Measurements from ENCODE around the gene TCP11X2. TPM values are rescaled to one million over a fixed set of nuclear protein-coding genes. Genes with fewer than 3 reads are reported as not detected.
"Not testable (repeated sequence)": the region's sequence is repeated elsewhere in the genome, so short reads cannot be mapped to it uniquely, and the experiment has no call there.

Gene TCP11X2
- not detected for total RNA-seq
- long read RNA-seq, donor 1 = 0 reads
- long read RNA-seq, donor 2 = 0 reads

DNA sequence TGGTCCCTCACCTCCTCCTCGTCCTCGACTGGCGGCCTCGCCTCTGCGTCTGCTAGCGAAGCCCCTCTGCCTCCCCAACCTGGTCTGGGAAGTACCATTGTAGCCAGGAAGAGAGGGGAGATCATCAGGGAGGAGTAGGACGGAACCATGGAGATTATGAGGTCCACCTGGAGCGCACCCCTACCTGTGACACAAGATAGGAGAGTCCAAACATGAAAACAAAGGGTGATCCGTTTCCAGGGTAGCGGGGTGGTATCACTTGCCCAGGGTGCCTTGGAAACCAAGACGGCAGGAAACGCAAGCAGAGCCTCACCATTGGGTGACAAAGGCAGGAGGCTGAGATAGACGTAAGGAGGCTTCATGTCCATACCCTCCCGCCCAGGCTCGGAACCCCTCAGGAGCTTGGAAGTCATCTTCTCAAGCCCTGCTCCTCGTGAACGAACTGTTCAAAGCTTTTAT, at the start of gene TCP11X2:
Gene TCP11X2 (minus strand): TSS at position 51 of the 459 bp plus-strand sequence.
- H3K9me3 ChIP-seq; ATAC-seq; DNase-seq; H3K4me3 ChIP-seq; H3K36me3 ChIP-seq (ENCODE audit: low read depth); H3K4me1 ChIP-seq (ENCODE audit: low read depth); intact Hi-C loops (cut with DNase I, micrococcal nuclease): not testable (repeated sequence)

DNA sequence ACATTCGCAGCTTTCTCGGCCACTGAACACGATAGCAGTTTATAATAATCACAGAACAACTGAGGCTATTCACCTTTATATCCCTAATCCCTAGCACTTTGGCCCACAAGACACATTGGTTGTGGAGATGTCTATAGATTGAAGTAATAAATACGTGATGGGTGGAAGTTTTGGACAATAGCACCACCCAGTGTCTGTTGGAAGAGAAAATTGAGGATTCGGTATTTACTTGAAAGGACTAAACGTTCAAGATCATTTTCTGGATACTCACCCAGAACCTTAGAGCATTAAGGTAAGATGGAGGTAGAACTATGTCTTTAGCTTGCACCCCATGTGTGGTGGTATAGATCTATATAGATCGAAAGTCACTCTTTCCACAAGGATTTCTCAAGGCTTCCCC, 45.7 kb upstream of the TCP11X2 start:
- ATAC-seq (no peak), DNase-seq (peak in 1 of 3 donors; percentile 10)
- intact Hi-C loops (cut with DNase I, micrococcal nuclease) = no loop called here
- no peaks in the 10 kb centered on the region for H3K4me1 ChIP-seq (ENCODE audit: low read depth)
- TF ChIP-seq, protein P1, sequence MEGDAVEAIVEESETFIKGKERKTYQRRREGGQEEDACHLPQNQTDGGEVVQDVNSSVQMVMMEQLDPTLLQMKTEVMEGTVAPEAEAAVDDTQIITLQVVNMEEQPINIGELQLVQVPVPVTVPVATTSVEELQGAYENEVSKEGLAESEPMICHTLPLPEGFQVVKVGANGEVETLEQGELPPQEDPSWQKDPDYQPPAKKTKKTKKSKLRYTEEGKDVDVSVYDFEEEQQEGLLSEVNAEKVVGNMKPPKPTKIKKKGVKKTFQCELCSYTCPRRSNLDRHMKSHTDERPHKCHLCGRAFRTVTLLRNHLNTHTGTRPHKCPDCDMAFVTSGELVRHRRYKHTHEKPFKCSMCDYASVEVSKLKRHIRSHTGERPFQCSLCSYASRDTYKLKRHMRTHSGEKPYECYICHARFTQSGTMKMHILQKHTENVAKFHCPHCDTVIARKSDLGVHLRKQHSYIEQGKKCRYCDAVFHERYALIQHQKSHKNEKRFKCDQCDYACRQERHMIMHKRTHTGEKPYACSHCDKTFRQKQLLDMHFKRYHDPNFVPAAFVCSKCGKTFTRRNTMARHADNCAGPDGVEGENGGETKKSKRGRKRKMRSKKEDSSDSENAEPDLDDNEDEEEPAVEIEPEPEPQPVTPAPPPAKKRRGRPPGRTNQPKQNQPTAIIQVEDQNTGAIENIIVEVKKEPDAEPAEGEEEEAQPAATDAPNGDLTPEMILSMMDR (IDR thresholded peaks at IDR 0.05) = no peak
- no peak overlapping the region for H3K4me3 ChIP-seq
- no peaks in the 10 kb centered on the region for H3K9me3 ChIP-seq
- no peaks in the 10 kb centered on the region for H3K36me3 ChIP-seq (ENCODE audit: low read depth)

DNA sequence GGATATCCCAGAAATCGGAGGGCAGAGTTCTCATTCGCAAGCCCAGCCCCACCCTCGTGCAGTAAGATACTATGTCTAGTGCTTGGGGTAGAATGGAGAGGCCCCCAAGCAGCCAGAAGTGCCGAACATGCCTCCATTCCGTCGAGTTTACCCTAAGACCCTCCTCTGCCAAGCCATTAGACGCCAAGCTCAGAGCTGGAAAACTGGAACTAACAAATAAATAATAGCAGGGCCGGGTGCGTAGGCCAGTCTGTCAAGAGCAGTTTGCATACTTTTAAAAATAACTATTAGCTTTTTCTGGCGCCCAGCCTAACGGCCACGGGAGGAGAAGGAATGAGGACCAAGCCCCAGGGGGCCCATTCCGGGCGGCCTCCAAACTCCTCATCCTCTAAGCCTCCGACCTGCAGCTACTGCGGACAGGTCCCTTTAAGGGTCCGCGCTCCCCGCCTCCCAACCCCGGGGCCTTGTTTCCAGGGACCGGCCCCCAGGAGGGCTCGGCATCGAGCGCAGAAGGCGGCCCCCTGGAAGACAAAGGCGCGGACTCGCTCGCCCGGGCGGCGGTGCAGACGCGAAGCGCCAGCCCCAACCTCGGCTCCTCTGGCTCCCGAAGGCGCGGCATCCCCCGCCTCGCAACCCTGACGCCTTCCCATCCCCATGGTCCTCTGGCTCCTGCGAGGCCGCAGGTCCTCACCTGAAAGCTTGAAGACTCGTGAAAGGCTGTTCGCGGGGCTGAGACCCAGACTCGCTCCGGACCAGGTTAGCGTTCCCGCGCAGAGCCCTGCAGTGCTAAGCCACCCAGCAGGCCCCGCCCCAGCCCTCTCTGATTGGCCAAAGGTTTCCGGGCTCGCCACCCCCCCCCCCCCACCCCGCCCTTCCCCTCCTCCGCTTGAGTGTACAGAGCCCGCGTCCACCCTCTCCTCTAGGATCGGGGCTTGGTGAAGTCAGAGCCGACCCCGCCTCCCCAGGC, 44.6 kb upstream of the TCP11X2 start, which contains the start of gene TMSB15A:
Gene TMSB15A (minus strand): TSS at position 765 of the 967 bp plus-strand sequence.
- Histone ChIP-seq H3K4me3 (no peak within 1 kb of the TSS), H3K4me1 (ENCODE audit: low read depth) (no peaks in the 10 kb centered on the region), H3K9me3 (no peaks in the 10 kb centered on the region), H3K36me3 (ENCODE audit: low read depth) (no peaks in the 10 kb centered on the region)
- DNase-seq (peak; percentile 58 to 67 (median 63)), ATAC-seq (peak; percentile 79)
- TF ChIP-seq, protein P1 (IDR thresholded peaks at IDR 0.05) = no peak
- intact Hi-C loops (cut with DNase I, micrococcal nuclease) = no loop called here

DNA sequence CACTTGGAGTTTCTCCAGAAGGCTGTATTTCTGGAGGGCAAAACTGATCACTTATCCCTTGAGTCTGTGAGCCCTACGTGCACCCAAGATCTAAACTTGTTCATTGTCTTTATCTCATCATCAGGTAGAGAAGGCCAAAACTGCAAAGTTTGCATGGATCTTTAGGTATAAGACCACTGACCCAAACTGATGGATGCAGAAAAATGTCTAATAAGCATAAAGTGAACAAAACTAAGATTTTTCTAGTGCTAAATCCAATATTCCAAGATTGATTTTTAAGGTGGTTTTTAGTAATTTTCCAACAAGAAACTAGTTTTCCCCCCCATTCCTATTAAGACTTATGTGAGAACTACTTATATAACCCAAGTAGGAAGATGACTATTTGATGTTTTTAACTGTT, 42.9 kb upstream of the TCP11X2 start:
- DNase-seq (no peak), ATAC-seq (no peak)
- intact Hi-C loops (cut with DNase I, micrococcal nuclease) = no loop called here
- H3K36me3 ChIP-seq (ENCODE audit: low read depth) = no peaks in the 10 kb centered on the region
- no peaks in the 10 kb centered on the region for H3K9me3 ChIP-seq
- no peaks in the 10 kb centered on the region for H3K4me1 ChIP-seq (ENCODE audit: low read depth)
- no peak overlapping the region for H3K4me3 ChIP-seq
- TF ChIP-seq, protein P1 (IDR thresholded peaks at IDR 0.05) = no peak

DNA sequence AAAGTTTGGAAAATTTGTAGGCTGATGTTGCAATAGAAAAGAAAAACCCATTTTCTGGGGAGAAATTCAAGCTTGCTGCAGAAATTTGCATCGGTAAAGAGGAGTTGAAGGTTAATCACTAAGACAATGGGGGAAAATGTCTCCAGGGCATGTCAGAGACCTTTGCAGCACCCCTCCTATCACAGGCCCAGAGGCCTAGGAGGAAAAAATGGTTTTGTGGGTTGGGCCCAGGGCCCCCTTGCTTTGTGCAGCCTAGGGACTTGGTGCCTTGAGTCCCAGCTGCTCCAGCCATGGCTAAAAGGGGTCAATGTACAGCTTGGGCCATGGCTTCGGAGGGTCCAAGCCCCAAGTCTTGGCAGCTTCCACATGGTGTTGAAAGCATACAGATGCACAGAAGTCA, 27.1 kb upstream of the TCP11X2 start:
- no peak for ATAC-seq
- Histone ChIP-seq H3K9me3 (no peaks in the 10 kb centered on the region), H3K36me3 (ENCODE audit: low read depth) (no peaks in the 10 kb centered on the region), H3K4me3 (no peak overlapping the region), H3K4me1 (ENCODE audit: low read depth) (no peaks in the 10 kb centered on the region)
- no peak for DNase-seq
- TF ChIP-seq, protein P1 (IDR thresholded peaks at IDR 0.05) = no peak
- intact Hi-C loops (cut with DNase I, micrococcal nuclease) = no loop called here

DNA sequence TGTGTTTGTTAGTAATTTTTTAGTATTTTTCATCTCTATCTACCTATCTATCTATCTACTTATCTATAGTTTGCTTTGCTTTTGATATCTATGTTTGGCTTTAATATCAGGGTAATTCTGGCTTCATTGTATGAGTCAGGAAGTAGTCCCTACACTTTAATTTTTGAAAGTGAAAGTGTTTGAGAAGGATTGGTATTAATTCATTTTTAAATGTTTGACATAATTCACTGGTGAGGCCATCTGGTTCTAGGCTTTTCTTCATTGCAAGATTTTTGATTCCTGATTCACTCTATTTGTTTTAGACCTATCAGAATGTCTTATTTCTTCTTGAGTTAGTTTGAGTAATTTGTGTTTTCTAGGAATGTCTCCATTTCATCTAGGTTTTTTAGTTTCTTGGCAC, 20.2 kb upstream of the TCP11X2 start:
- H3K4me3 ChIP-seq = no peak overlapping the region
- DNase-seq (no peak), ATAC-seq (no peak)
- intact Hi-C loops (cut with DNase I, micrococcal nuclease) = no loop called here
- TF ChIP-seq, protein P1 (IDR thresholded peaks at IDR 0.05) = no peak
- H3K9me3 ChIP-seq = no peaks in the 10 kb centered on the region
- no peaks in the 10 kb centered on the region for H3K36me3 ChIP-seq (ENCODE audit: low read depth)
- no peaks in the 10 kb centered on the region for H3K4me1 ChIP-seq (ENCODE audit: low read depth)

DNA sequence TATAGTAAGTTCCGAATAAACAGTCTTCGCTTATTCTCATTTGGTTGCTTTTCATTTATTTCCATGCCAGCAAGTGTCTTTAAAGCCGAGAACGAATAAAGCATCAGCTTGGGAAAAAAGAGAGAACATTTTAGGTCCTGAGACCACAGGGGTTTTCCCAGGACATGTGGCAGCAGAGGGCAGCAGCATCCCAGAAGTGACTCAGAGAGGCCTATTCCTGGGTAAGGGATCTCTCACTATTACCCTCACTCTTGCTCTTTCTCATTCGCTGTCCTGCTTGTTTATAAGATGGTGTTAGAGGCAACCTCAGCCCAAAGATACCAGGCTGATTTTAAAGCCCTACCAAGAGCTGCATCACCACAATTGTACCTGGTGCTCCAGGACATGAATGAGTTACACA, 7.2 kb upstream of the TCP11X2 start:
- ATAC-seq; DNase-seq; H3K4me3 ChIP-seq; H3K4me1 ChIP-seq (ENCODE audit: low read depth); intact Hi-C loops (cut with DNase I, micrococcal nuclease); H3K9me3 ChIP-seq; H3K36me3 ChIP-seq (ENCODE audit: low read depth): not testable (repeated sequence)

DNA sequence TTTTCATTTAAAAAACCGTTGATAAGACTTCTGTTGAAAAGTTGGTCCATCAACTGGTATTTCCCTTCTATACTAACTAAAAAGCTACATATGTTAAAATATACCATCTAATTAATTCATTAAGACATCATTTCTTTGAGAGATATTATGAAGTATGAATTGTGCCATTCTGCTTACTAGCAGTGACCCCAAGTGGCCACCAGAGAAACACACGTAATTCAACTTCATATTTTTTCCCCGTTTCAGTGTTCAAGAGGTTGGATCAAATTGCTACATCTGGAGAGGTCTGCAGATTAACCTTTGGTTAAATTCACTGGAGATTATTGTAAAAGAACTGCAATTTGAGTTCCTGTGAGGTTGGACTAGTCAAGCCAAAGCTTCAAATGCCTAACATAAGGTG, 1.4 kb downstream of the TCP11X2 start:
- H3K4me3 ChIP-seq; H3K9me3 ChIP-seq; intact Hi-C loops (cut with DNase I, micrococcal nuclease); H3K4me1 ChIP-seq (ENCODE audit: low read depth); H3K36me3 ChIP-seq (ENCODE audit: low read depth); ATAC-seq; DNase-seq: not testable (repeated sequence)

DNA sequence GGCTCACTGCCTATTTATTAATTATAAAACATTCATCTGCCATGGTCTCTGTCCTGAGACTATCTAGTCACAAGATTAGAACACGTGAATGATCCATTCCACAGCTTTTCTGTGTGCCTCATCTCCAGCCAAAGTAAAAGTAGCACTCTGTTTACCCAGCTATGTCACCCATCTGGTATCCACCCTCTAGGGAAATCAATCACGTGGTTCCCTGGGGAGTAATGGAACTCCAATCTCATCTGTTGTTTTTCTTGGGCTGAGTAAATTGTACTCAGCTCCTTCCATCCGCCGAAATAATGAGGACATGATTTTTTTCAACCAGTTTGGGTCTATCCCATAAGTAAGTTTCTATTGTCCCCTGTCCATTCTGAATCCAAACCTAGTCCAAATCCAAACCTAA, 13.0 kb downstream of the TCP11X2 start:
- ATAC-seq = not testable (repeated sequence)

More for the DNA sequence above, 13.0 kb downstream of the TCP11X2 start:
- intact Hi-C loops (cut with DNase I, micrococcal nuclease); H3K4me3 ChIP-seq; H3K9me3 ChIP-seq; H3K36me3 ChIP-seq (ENCODE audit: low read depth); H3K4me1 ChIP-seq (ENCODE audit: low read depth); DNase-seq: not testable (repeated sequence)

All from mucosa of descending colon (tissue), 3 donors.